KMS-11 (cell line): ENCODE results near the gene MED19.

ENCODE experiments used
- H2AFZ ChIP-seq: fragments of 200-600 bp; sonication (generic); 2 replicates; pipeline ENCODE4 v1.6.1; 2016; ENCODE audit warnings: antibody characterized with exemption, mixed run types, low read depth
- H3K27ac ChIP-seq: fragments of 200-600 bp; sonication (generic); 2 replicates; pipeline ENCODE4 v1.6.1; 2016; ENCODE audit warnings: mild to moderate bottlenecking, mixed run types
- H3K27me3 ChIP-seq: fragments of 200-600 bp; sonication (generic); 2 replicates; pipeline ENCODE4 v1.6.1; 2017; ENCODE audit warnings: mild to moderate bottlenecking, low read depth, mixed run types, moderate library complexity; ENCODE audit not compliant: insufficient read depth
- H3K36me3 ChIP-seq: fragments of 200-600 bp; sonication (generic); 2 replicates; pipeline ENCODE4 v1.6.1; 2017; ENCODE audit warnings: mild to moderate bottlenecking, mixed run types; ENCODE audit not compliant: insufficient read depth
- H3K4me1 ChIP-seq: fragments of 200-600 bp; sonication (generic); 2 replicates; pipeline ENCODE4 v1.6.1; 2016; ENCODE audit warnings: mild to moderate bottlenecking, low read depth, mixed run types; ENCODE audit not compliant: poor library complexity, severe bottlenecking
- H3K4me2 ChIP-seq: fragments of 200-600 bp; sonication (generic); 2 replicates; pipeline ENCODE4 v1.7.0; 2016; ENCODE audit warnings: mild to moderate bottlenecking, mixed run types
- H3K4me3 ChIP-seq: fragments of 200-600 bp; sonication (generic); IDR thresholded peaks from 2 replicates; pipeline ENCODE4 v1.6.1; 2017; ENCODE audit warnings: low read depth, low read length, mixed read lengths; ENCODE audit not compliant: insufficient read depth
- H3K79me2 ChIP-seq: fragments of 200-600 bp; sonication (generic); 2 replicates; pipeline ENCODE4 v1.6.1; 2016; ENCODE audit warnings: low read depth, mixed run types; ENCODE audit not compliant: insufficient read depth
- H3K9ac ChIP-seq: fragments of 200-600 bp; sonication (generic); 2 replicates; pipeline ENCODE4 v1.6.1; 2016; ENCODE audit warnings: mild to moderate bottlenecking, mixed run types
- H4K20me1 ChIP-seq: fragments of 200-600 bp; sonication (generic); 2 replicates; pipeline ENCODE4 v1.6.1; 2016; ENCODE audit warnings: mild to moderate bottlenecking, mixed run types; ENCODE audit not compliant: insufficient read depth
- CTCF ChIP-seq: fragments of 200-600 bp; sonication (generic); conservative IDR thresholded peaks from 2 replicates; pipeline ENCODE4 v1.6.1; 2017; ENCODE audit warnings: low read depth, mild to moderate bottlenecking, antibody characterized with exemption, low read length, moderate library complexity, mixed read lengths

The MED19 gene

GRCh38 chr11:57674251-57674650 lies 37.8 kb downstream of the MED19 start:
- peaks cover 83% of the 10 kb centered on the region for H3K79me2 ChIP-seq
- H3K27me3 ChIP-seq: no peaks in the 10 kb centered on the region
- H3K9ac ChIP-seq: no peak overlapping the region
- H3K27ac ChIP-seq: no peak overlapping the region
- no peak overlapping the region for H2AFZ ChIP-seq
- no peak for TF ChIP-seq CTCF
- H3K4me3 ChIP-seq: no peak overlapping the region
- H3K4me2 ChIP-seq: no peak overlapping the region
- peaks cover 5% of the 10 kb centered on the region; the same call in 1 of the 2 replicates for H4K20me1 ChIP-seq
- H3K4me1 ChIP-seq: peaks cover 17% of the 10 kb centered on the region
- H3K36me3 ChIP-seq: 0 out of 2 replicates have a peak, but pooled peaks cover 5% of the 10 kb centered on the region

- peak overlapping the region; percentile 96 for H3K4me2 ChIP-seq
- peak overlapping the region; percentile 74 for H3K9ac ChIP-seq
- 0 out of 2 replicates have a peak, but pooled peaks cover 5% of the 10 kb centered on the region for H3K36me3 ChIP-seq
- no peaks in the 10 kb centered on the region for H3K27me3 ChIP-seq
- peaks cover 30% of the 10 kb centered on the region for H3K4me1 ChIP-seq
- H3K27ac ChIP-seq: peak overlapping the region; percentile 78
- H4K20me1 ChIP-seq: peaks cover 9% of the 10 kb centered on the region; the same call in 1 of the 2 replicates
- H2AFZ ChIP-seq: peak overlapping the region; percentile 71
- no peak overlapping the region for H3K4me3 ChIP-seq
- peaks cover 51% of the 10 kb centered on the region for H3K79me2 ChIP-seq
- no peak for TF ChIP-seq CTCF
Observed at GRCh38 chr11:57668434-57668782, 43.6 kb downstream of the MED19 start.

GRCh38 chr11:57667736-57668433 lies 44.1 kb downstream of the MED19 start, which contains the start of gene ZDHHC5:
TSS of gene ZDHHC5 (plus strand) at chr11:57668114. CDS start at chr11:57673091, 4,977 bp downstream.
- Histone ChIP-seq H3K79me2 (peaks cover 45% of the 10 kb centered on the region), H3K27me3 (no peaks in the 10 kb centered on the region), H3K4me3 (no peak within 1 kb of the TSS), H3K27ac (peak within 1 kb of the TSS; percentile 78), H4K20me1 (peaks cover 9% of the 10 kb centered on the region; the same call in 1 of the 2 replicates), H3K4me1 (peaks cover 30% of the 10 kb centered on the region), H3K9ac (peak within 1 kb of the TSS; percentile 74), H3K4me2 (peak within 1 kb of the TSS; percentile 96), H2AFZ (peak within 1 kb of the TSS; percentile 97), H3K36me3 (0 out of 2 replicates have a peak, but pooled peaks cover 5% of the 10 kb centered on the region)
- TF ChIP-seq CTCF: peak; percentile 43

DNA sequence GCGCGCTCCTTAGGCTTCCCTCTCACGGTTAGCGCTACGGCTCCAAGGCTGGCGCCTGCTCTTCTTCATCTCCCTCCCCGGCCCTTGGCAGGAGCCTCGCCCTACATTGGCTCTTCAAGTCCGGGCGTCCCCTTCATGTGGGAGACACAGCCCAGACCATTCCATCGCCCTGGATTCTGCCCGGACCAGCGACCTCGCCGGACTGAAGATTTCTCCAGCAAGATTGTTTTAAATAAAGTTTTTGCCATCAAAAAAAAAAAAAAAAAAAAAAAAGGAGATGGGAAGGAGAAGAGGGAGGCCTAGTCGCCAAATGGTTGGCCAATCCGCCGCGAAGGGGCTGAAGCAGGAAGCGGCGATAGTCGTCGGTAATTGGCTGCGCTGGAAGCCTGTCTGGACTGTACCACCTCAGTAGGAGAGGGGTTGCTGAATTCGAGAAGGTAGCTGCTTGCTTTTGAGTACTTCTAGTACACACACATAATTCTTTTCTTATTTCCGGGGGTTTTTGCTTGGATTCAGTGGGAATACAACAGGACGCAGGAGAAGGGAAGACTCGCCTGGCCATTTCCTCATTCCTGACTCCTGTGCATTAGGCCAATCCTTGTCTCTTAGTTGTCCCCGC lies 44.8 kb downstream of the MED19 start:
- TF ChIP-seq CTCF: no peak
- Histone ChIP-seq H3K4me3 (no peak overlapping the region), H2AFZ (peak overlapping the region; percentile 97), H3K27ac (peak overlapping the region; percentile 78), H3K9ac (peak overlapping the region; percentile 74), H4K20me1 (peaks cover 9% of the 10 kb centered on the region; the same call in 1 of the 2 replicates), H3K79me2 (peaks cover 40% of the 10 kb centered on the region), H3K36me3 (0 out of 2 replicates have a peak, but pooled peaks cover 4% of the 10 kb centered on the region), H3K27me3 (no peaks in the 10 kb centered on the region), H3K4me2 (peak overlapping the region; percentile 93), H3K4me1 (peaks cover 30% of the 10 kb centered on the region)
